GM10248 (cell line): ENCODE measurements around the gene TAP2.

Experiments used
- CTCF ChIA-PET: fragments of 300-600 bp; sonication (Branson Sonifier 250); formaldehyde crosslinking; extraction: SDS; loops from one replicate; lab custom pipeline; 2021; ENCODE audit warnings: antibody characterized with exemption; lab: Yijun Ruan, JAX
- POLR2A ChIA-PET: fragments of 350-650 bp; sonication (Branson Sonifier 250); formaldehyde crosslinking; extraction: SDS; loops from one replicate; lab custom pipeline; 2020; ENCODE audit warnings: antibody characterized with exemption; lab: Yijun Ruan, JAX
- DNase-seq: peaks from one replicate; pipeline ENCODE4 v3.0.0; 2012; ENCODE audit errors: extremely low spot score
- CTCF ChIP-seq: IDR thresholded peaks from 2 replicates; pipeline ENCODE4 v1.5.1; 2012; ENCODE audit warnings: mild to moderate bottlenecking, low read depth; ENCODE audit errors: extremely low read depth, missing control alignments, control extremely low read depth

The TAP2 gene

GRCh38 chr6:32844839-32845383 is 6.4 kb upstream of the TAP2 start:
- no peak for TF ChIP-seq CTCF
- ChIA-PET POLR2A (interaction anchor here (0.5 to 5.3 kb wide), 8 partner anchors 9 to 432 kb away, joined by 3 to 44 read pairs (median 3); partner anchors contain the start of genes B3GALT4, PSMB9 and TAP1), CTCF (interaction anchor here (0.8 to 11.2 kb wide), 14 partner anchors 15 to 414 kb away, joined by 3 to 339 read pairs (median 6); partner anchors contain the start of genes PSMB9 and TAP1)
- DNase-seq = no peak

DNA sequence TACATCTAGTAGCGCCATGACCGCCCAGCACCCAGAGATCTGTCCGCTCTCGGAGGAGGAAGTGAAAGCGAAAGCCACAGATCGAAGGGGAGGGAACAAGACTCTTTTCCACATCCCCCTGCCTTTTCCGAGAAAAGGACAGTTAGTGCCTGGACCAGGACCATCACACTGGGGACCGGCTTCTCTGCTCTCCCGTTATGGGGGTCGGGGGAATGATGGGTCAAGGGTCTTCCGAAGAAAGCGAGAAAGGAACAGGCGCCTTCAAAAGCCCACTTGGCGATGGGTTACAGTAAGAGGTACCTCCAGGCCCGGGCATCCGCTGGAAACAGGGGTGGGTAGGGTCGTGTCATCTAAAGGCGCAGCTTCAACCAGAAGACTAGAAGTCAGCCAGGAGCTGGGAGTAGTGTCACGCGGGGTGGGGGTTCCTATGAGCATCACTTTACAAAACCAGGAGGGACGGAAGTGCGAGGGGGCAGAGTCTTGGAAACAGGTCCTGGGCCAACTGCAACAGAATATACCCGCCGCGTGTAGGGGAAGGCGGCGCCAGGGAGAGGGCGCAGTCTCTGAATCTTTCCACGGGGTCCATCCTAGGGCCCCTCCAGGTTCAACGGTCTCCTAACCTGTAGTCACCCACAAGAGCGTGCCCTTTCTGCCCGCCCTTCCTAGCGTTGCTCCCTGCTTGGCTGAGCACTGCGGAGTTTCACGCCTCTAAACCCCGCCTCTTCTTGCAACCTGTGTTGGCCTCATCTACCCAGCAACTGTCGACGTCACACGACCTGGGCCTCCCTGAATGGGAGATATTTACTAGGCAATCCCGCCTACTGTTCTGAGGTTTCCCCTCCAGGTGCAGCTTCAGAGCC is 5.7 kb upstream of the TAP2 start, which contains the start of gene PSMB8:
TSS of gene PSMB8 (minus strand) at position 69 of the 860 bp plus-strand sequence. CDS start at position 18, 51 bp downstream.
- CTCF ChIA-PET = interaction anchor here (1.1 to 11.2 kb wide), 8 partner anchors 15 to 141 kb away, joined by 3 to 339 read pairs (median 9); partner anchors contain the start of genes PSMB9 and TAP1
- no peak for TF ChIP-seq CTCF
- DNase-seq = peak; percentile 92
- POLR2A ChIA-PET = interaction anchor here (0.5 to 5.3 kb wide), 4 partner anchors 10 to 131 kb away, joined by 3 to 44 read pairs (median 20); partner anchors contain the start of genes PSMB9 and TAP1

DNA sequence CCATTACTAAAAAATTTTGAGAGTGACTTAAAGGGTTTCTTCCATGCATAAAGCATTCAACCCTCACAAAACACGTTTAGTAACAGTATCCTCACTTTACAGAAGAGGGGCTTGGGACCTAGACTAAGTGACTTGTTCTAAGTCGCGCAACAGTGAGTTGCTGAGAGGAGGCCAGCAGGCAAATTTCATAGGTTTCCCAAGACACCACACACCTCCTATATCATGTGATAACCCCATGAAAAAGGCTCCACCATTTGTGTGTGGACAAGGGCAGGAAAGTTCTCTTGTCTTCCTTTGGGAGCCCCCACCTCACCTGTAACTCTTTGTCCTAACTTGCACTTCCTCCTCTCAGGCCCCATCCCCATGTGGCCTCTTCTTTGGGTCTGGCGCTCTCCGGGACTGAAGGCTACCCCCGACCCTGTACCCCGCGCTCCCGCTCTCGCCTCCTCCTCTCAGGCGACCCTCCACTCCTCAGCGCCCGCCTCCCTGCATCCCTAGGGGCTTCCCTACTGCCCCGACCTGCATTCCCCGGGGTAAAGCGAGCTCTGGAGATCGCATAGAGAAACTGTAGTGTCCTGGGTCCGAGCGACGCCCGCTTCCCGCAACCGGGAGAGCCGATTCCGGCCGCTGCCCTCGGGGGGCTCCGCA is 4.9 kb upstream of the TAP2 start:
- ChIA-PET POLR2A (interaction anchor here (3.4 to 5.3 kb wide), 2 partner anchors 11 to 128 kb away, joined by 37 to 44 read pairs; partner anchors contain the start of genes PSMB9 and TAP1), CTCF (interaction anchor here (11.2 kb wide), 1 partner anchor 16 kb away, joined by 339 read pairs; the partner anchor contains the start of genes PSMB9 and TAP1)
- DNase-seq = no peak
- TF ChIP-seq CTCF = no peak

- POLR2A ChIA-PET = interaction anchor here (5.3 kb wide), 1 partner anchor 12 kb away, joined by 44 read pairs; the partner anchor contains the start of genes PSMB9 and TAP1
- DNase-seq = no peak
- CTCF ChIA-PET = interaction anchor here (0.9 to 11.2 kb wide), 5 partner anchors 17 to 429 kb away, joined by 3 to 339 read pairs (median 4); partner anchors contain the start of genes PSMB9 and TAP1
- no peak for TF ChIP-seq CTCF
Observed at GRCh38 chr6:32842690-32843089, 4.2 kb upstream of the TAP2 start.

- TF ChIP-seq CTCF = no peak
- ChIA-PET POLR2A (interaction anchor here (5.3 kb wide), 1 partner anchor 12 kb away, joined by 44 read pairs; the partner anchor contains the start of genes PSMB9 and TAP1), CTCF (interaction anchor here (0.9 to 11.2 kb wide), 6 partner anchors 17 to 428 kb away, joined by 3 to 339 read pairs (median 19); partner anchors contain the start of genes PSMB9 and TAP1)
- no peak for DNase-seq
Observed at GRCh38 chr6:32842021-32842650, 3.6 kb upstream of the TAP2 start.
